ENCODE measurements around the gene PAPPA2. TPM values are rescaled to one million over a fixed set of nuclear protein-coding genes. Genes with fewer than 3 reads are reported as not detected.

PAPPA2 gene
- total RNA-seq, 2 donors from 2014 or later = 1.5 to 2.0 TPM

DNA sequence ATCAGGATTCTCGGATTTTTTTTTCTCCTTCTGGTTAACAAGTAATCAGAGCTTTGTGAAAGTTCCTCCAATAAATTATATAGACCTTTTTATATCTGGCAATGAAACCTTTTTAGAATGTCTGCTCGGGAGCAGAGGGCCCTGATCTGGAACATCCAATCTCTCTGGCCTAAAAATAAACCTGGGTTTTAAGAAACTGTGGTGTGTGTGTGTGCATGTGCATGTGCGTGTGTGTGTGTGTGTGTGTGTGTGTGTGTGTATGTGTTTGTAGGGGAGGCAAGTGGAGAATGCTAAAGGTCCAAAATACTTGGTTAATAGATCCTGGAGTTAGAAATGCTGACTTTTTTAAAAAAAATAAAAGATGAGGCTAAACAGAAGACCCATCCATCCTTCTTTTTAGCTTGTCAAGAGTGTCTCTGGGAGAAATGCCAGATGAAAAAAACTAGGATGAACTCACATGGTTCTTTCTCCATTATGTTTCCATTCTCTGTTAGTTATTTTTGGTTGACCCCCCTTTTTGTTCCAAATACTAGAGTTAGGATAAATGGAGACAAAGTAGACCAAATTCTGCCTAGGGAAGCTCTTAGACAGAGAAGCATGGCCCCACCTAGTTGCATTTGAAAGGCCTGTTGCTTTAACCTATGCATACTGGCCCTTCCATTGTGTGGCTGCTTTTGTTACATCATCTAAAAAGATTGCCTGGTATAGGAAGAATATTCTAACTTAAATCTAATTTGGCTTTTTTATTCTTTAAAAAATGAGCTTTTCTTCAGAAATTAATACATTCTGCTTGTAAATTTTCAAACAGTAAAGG lies 175.9 kb downstream of the PAPPA2 start:
- ATAC-seq = no peak
- intact Hi-C loops (cut with DNase I, micrococcal nuclease) = no loop called here
- no peak for DNase-seq

DNA sequence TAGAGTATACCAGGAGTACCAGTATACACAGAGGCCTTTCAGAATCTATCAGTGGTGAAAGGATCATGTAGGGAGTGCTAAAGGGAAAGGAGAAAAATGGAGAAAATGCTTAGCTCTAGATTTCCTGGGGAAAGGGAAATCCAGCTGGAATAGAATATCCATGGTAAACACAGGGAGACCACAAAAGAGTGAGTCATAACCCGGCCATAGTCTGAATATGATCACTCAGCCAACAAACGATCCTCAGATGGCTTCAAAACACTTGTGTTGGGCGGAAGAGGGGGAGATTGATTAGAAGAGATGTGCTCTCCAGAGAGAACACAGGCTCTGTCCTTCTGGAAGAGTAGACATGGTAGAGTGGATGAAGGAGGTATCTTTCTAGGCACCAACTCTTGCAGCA lies 180.6 kb downstream of the PAPPA2 start:
- DNase-seq (no peak), ATAC-seq (no peak)
- intact Hi-C loops (cut with DNase I, micrococcal nuclease) = no loop called here

GRCh38 chr1:176648556-176648955 lies 185.6 kb downstream of the PAPPA2 start:
- DNase-seq = no peak
- no peak for ATAC-seq
- intact Hi-C loops (cut with DNase I, micrococcal nuclease) = no loop called here

- ATAC-seq (no peak), DNase-seq (no peak)
- intact Hi-C loops (cut with DNase I, micrococcal nuclease) = no loop called here
These were observed 193.5 kb downstream of the PAPPA2 start for GRCh38 chr1:176656257-176656995.

DNA sequence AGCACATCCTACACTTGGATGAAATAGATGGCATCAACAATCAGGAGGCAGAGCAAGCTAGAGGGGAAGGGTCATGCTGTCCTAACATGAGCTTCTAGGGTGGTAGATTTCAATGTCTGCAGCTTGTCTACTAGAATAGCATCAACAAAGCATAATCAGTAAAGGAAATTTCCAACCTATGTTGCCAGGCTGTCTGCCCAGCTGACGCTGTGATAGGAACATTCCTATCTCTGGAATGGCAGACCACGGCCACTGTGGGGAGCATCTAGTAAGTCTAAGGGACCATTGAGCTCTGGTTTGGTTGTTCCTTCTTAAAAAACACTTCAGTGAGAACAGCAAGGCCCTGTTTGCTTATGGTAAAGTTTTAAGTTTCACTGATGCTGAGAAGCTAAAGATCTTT lies 206.8 kb downstream of the PAPPA2 start:
- intact Hi-C loops (cut with DNase I, micrococcal nuclease) = no loop called here
- ATAC-seq = no peak

DNA sequence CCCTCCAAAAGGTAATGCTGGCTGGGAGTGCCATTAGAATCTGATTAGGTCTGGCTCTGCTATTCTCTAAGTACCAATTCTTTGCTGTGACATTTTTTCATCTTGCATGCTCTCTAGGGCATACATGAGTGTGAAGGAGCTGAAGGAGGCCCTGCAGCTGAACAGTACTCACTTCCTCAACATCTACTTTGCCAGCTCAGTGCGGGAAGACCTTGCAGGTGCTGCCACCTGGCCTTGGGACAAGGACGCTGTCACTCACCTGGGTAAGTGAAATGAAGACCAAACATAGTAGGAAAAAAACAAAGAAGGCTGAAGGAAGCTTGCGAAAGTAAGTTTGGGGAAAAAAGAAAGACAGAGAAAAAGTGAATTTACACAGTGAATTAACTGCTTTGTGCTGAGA lies 207.9 kb downstream of the PAPPA2 start:
- no peak for DNase-seq
- ATAC-seq = no peak
- intact Hi-C loops (cut with DNase I, micrococcal nuclease) = no loop called here

More for the DNA sequence above, 206.8 kb downstream of the PAPPA2 start:
- DNase-seq = no peak

DNA sequence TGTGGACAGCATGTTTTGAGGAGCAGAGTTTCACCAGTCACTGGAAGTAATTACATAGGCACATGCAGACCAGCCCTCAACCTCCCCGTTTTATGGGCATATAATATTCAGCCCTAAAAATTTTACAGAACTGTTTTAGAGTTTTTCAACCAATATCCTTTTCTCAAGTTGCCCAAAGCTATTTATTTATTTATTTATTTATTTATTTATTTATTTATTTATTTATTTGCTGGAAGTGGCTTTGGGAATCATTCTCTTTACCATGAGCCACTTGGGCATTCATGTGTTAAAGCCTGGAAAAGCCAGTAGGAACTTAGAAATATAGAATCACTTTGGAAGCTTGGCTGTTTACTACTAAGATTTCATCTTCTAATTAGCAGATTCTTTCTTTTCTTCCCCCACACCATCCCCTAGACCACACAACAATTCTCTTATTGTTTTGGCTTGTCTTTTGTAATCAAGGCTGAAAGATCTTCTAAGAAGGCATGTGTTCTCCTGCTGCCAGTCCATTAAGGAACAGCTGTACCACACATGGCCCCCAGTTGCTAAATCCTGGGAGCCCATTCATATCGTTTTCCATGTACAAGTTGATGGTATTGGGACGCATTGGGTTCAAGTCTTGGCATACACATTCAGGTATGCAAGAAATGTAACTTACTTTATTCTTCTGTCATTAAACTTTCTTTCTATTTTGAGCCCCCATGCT lies 220.0 kb downstream of the PAPPA2 start:
- intact Hi-C loops (cut with DNase I, micrococcal nuclease) = no loop called here
- no peak for ATAC-seq
- no peak for DNase-seq

- intact Hi-C loops (cut with DNase I, micrococcal nuclease) = loop anchor here in 1 of 2 donors (10.0 kb wide), 1 partner anchor 153 kb away; no protein-coding TSS in a partner anchor
- DNase-seq = peak; percentile 40 to 51
- peak; percentile 87 for ATAC-seq
These were observed 228.6 kb downstream of the PAPPA2 start for GRCh38 chr1:176691251-176692228.

DNA sequence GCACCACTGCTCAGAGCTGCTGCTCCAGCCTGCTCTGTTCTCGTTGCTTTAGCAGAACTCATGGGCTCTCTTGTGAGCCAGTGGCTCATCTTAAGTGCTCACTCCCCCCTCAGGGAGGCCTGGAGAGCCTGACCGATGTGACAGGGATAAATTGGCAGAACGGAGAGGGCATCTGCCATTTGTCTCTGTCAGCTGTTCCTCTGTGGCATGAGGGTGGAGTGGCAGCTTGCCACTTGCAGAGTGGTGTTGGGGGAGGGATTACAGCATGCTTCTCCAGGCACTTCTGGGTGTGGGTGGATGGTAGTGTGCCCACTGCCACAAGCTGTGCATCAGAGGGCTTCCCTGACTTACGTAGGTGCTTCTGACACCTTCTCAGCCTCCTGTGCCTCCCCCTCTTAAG lies 229.5 kb downstream of the PAPPA2 start:
- ATAC-seq (no peak), DNase-seq (peak in 1 of 2 donors; percentile 45)
- intact Hi-C loops (cut with DNase I, micrococcal nuclease) = loop anchor here in 1 of 2 donors (10.0 kb wide), 1 partner anchor 152 kb away; no protein-coding TSS in a partner anchor

DNA sequence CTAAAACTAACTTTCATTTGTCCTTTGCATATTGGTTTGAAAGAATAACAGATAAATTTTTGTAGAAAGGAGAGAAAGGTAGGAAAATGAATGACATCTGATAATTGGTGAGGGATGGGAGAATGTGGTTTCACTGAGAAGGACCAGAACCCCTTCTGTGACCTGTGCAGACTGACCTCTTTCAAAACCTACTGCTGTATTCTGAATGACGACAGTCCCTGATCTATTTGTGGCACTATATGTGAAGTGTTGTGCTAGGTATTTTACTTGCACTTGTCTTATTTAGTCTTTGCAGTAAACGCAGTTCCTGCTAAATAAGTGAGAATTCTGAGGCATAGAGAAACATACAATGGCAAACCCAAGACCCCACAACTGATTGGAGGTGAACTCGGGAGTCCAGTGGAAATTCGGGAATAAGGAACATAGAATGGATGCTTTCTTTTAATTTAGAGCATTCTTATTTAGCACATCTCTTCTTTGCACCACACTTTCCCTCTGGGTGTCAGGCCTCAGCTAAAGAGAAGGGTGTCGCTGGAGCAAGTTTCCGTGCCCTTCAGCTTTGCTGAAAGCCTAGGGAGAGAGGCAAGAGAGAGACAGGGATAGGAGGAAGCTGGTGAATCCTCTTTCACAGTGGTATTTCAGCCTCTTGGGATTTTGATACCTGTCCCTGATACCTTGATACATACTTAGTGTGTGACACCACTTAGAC lies 230.2 kb downstream of the PAPPA2 start:
- DNase-seq (no peak), ATAC-seq (no peak)
- intact Hi-C loops (cut with DNase I, micrococcal nuclease) = loop anchor here in 1 of 2 donors (10.0 kb wide), 1 partner anchor 152 kb away; no protein-coding TSS in a partner anchor

- DNase-seq = peak in 1 of 2 donors; percentile 30
- ATAC-seq = no peak
- intact Hi-C loops (cut with DNase I, micrococcal nuclease) = loop anchor here in 1 of 2 donors (10.0 kb wide), 1 partner anchor 151 kb away; no protein-coding TSS in a partner anchor
These were observed 230.8 kb downstream of the PAPPA2 start for GRCh38 chr1:176693697-176694329.

DNA sequence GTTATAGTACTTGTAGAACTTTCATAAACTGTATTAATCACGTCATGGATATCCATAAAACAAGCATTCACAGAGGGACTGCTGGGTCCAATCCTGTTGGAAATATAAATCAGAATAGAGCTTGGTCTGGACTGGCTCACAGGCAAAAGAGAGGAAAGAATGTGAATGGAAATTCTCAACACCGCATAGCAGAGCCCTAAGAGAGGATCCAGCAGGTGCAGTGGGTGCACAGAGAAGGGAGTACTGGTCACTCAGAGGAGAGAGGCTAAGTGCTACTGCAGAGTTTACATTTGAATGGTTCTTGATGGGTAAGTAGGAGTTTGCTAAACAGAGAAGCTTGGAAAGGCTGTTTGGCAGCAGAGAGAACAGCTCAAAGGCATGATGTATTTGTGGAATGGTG lies 231.7 kb downstream of the PAPPA2 start:
- no peak for DNase-seq
- no peak for ATAC-seq
- intact Hi-C loops (cut with DNase I, micrococcal nuclease) = loop anchor here in 1 of 2 donors (10.0 kb wide), 1 partner anchor 150 kb away; no protein-coding TSS in a partner anchor

GRCh38 chr1:176696109-176696508 lies 233.1 kb downstream of the PAPPA2 start:
- DNase-seq (no peak), ATAC-seq (no peak)
- intact Hi-C loops (cut with DNase I, micrococcal nuclease) = loop anchor here in 1 of 2 donors (10.0 kb wide), 1 partner anchor 149 kb away; no protein-coding TSS in a partner anchor

GRCh38 chr1:176696689-176697088 lies 233.7 kb downstream of the PAPPA2 start:
- ATAC-seq = no peak
- no peak for DNase-seq
- intact Hi-C loops (cut with DNase I, micrococcal nuclease) = loop anchor here in 1 of 2 donors (10.0 kb wide), 1 partner anchor 148 kb away; no protein-coding TSS in a partner anchor

- ATAC-seq = no peak
- intact Hi-C loops (cut with DNase I, micrococcal nuclease) = loop anchor here in 1 of 2 donors (10.0 kb wide), 1 partner anchor 145 kb away; no protein-coding TSS in a partner anchor
- no peak for DNase-seq
These were observed 236.8 kb downstream of the PAPPA2 start for GRCh38 chr1:176699821-176700220.

- ATAC-seq = no peak
- intact Hi-C loops (cut with DNase I, micrococcal nuclease) = no loop called here
- no peak for DNase-seq
These were observed 238.3 kb downstream of the PAPPA2 start for GRCh38 chr1:176701151-176701866.
